GM12878 (cell line): ENCODE measurements around the gene RPP30. TPM values are rescaled to one million over a fixed set of nuclear protein-coding genes. Genes with fewer than 3 reads are reported as not detected.

Source experiments
- ATAC-seq: fragments of 200-7000 bp; cut with Tn5 transposase; 3 replicates; pipeline ENCODE4 v1.9.1; 2020; ENCODE audit warnings: mild to moderate bottlenecking, moderate library complexity
- BruUV-seq: library from RNA; stranded (reverse); fragments of 400-500 nt; replicated peaks from 2 replicates; lab custom pipeline; 2021; lab: Mats Ljungman, UMichigan
- CTCF ChIA-PET: fragments of 300-600 bp; sonication (Branson Sonifier 250); formaldehyde crosslinking; extraction: SDS; loops from one replicate; lab custom pipeline; 2021; ENCODE audit warnings: inconsistent platforms; lab: Yijun Ruan, JAX
- POLR2A ChIA-PET: fragments of 350-600 bp; formaldehyde crosslinking; extraction: SDS; loops from one replicate; lab custom pipeline; 2021; ENCODE audit warnings: inconsistent platforms; lab: Charles Lee
- RAD21 ChIA-PET: fragments of 300-600 bp; sonication (Branson Sonifier 250); formaldehyde crosslinking; loops from one replicate; lab custom pipeline; 2023; ENCODE audit warnings: antibody characterized with exemption; ENCODE audit not compliant: unreplicated experiment; lab: Charles Lee
- SMC1A ChIA-PET: fragments of 300-600 bp; sonication (Branson Sonifier 250); formaldehyde crosslinking; loops from one replicate; lab custom pipeline; 2023; ENCODE audit not compliant: unreplicated experiment, uncharacterized antibody; lab: Charles Lee
- DNase-seq: peaks from one replicate; pipeline ENCODE4 v3.0.0-alpha.2; 2011; ENCODE audit warnings: low read depth, low spot score
- FAIRE-seq: peaks from 3 replicates; lab custom pipeline; 2011; peaks lifted over from hg19 to GRCh38; lab: Jason Lieb, UNC
- H2AFZ ChIP-seq: 2 replicates; pipeline ENCODE4 v1.6.0; 2011; ENCODE audit warnings: low read depth, low read length, control low read depth; ENCODE audit not compliant: control insufficient read depth
- H3K27ac ChIP-seq: 2 replicates; pipeline ENCODE4 v1.5.1; 2011; ENCODE audit warnings: control low read depth; ENCODE audit not compliant: control insufficient read depth, insufficient read depth
- H3K27me3 ChIP-seq, 2 experiments: replicated peaks in 1 of 2; 2 replicates each; pipeline versions ENCODE4 v1.6.0 to v1.6.1; 2011; ENCODE audit warnings: low read length in 1 of 2; ENCODE audit not compliant: control insufficient read depth in 2 of 2, insufficient read depth in 2 of 2
- H3K36me3 ChIP-seq, 2 experiments: 2 replicates each; pipeline ENCODE4 v1.5.1; 2011; ENCODE audit warnings: low read length in 1 of 2; ENCODE audit not compliant: control insufficient read depth in 2 of 2, insufficient read depth in 2 of 2
- H3K4me1 ChIP-seq: 2 replicates; pipeline ENCODE4 v1.6.1; 2011; ENCODE audit warnings: mild to moderate bottlenecking, low read length, moderate library complexity, mixed read lengths; ENCODE audit not compliant: control insufficient read depth, insufficient read depth
- H3K4me2 ChIP-seq: 2 replicates; pipeline ENCODE4 v1.6.0; 2011; ENCODE audit warnings: control low read depth; ENCODE audit not compliant: control insufficient read depth, insufficient read depth
- H3K4me3 ChIP-seq: fragments of 200-600 bp; sonication (generic); 2 replicates; pipeline ENCODE4 v1.5.1; 2016
- H3K79me2 ChIP-seq: 2 replicates; pipeline ENCODE4 v1.6.0; 2011; ENCODE audit warnings: low read length; ENCODE audit not compliant: control insufficient read depth, insufficient read depth
- H3K9ac ChIP-seq: 2 replicates; pipeline ENCODE4 v1.8.0; 2011; ENCODE audit warnings: low read length, control low read depth, mixed read lengths; ENCODE audit not compliant: control insufficient read depth, insufficient read depth
- H3K9me3 ChIP-seq: replicated peaks from 3 replicates; pipeline ENCODE4 v1.5.1; 2011; ENCODE audit warnings: mild to moderate bottlenecking, low read length; ENCODE audit not compliant: control insufficient read depth, insufficient read depth
- H4K20me1 ChIP-seq: 2 replicates; pipeline ENCODE4 v1.6.0; 2011; ENCODE audit not compliant: control insufficient read depth, insufficient read depth
- EED ChIP-seq: sonication (generic); IDR thresholded peaks from 2 replicates; pipeline ENCODE4 v1.6.1; 2016; ENCODE audit warnings: antibody characterized with exemption, low read depth
- ETV6 ChIP-seq, 2 experiments: fragments of 450-650 bp in 1 of 2; IDR thresholded peaks in 1 of 2; conservative IDR thresholded peaks in 1 of 2; 2 replicates each; pipeline ENCODE4 v1.6.1; 2014; ENCODE audit warnings: antibody characterized with exemption in 1 of 2, borderline replicate concordance in 1 of 2, low read depth in 1 of 2, mild to moderate bottlenecking in 1 of 2, moderate library complexity in 1 of 2
- HCFC1 ChIP-seq: fragments of 150-350 bp; IDR thresholded peaks from 2 replicates; pipeline ENCODE4 v1.6.1; 2014; ENCODE audit warnings: low read length
- MEF2A ChIP-seq: IDR thresholded peaks from 2 replicates; pipeline ENCODE4 v1.6.1; 2011; ENCODE audit warnings: low read depth, mild to moderate bottlenecking, low read length, moderate library complexity; ENCODE audit not compliant: insufficient read depth
- MYC ChIP-seq: IDR thresholded peaks from 2 replicates; pipeline ENCODE4 v1.6.1; 2011; ENCODE audit warnings: mild to moderate bottlenecking, low read length, moderate library complexity, inconsistent platforms; ENCODE audit not compliant: insufficient read depth, insufficient replicate concordance, insufficient read length, severe bottlenecking
- NR2C2 ChIP-seq: IDR thresholded peaks from 2 replicates; pipeline ENCODE4 v1.6.1; 2011; ENCODE audit warnings: borderline replicate concordance, low read depth; ENCODE audit not compliant: control insufficient read depth, insufficient read length
- TBL1XR1 ChIP-seq: IDR thresholded peaks from 2 replicates; pipeline ENCODE4 v1.6.1; 2012; ENCODE audit warnings: low read depth, low read length, improper control_type of control experiment
- YBX1 ChIP-seq: fragments of 450-650 bp; IDR thresholded peaks from 2 replicates; pipeline ENCODE4 v1.6.1; 2016; ENCODE audit warnings: antibody characterized with exemption
- ZNF622 ChIP-seq: fragments of 450-650 bp; IDR thresholded peaks from 2 replicates; pipeline ENCODE4 v1.6.1; 2017; ENCODE audit warnings: mild to moderate bottlenecking, inconsistent platforms
- WGBS: methylation state at CpG from one replicate; pipeline ENCODE4 v1.1.6; 2016; ENCODE audit warnings: low lambda C conversion rate; ENCODE audit not compliant: insufficient replicate concordance, insufficient coverage; ENCODE audit errors: missing lambda C conversion rate; 5-methylcytosine and 5-hydroxymethylcytosine counted together
- in situ Hi-C: fragments of 300-500 bp; cut with MboI; formaldehyde crosslinking; loops from 9 replicates; pipeline ENCODE4 v1.14.3; 2018; ENCODE audit warnings: mixed read lengths
- intact Hi-C: fragments of 100-400 bp; cut with micrococcal nuclease; formaldehyde crosslinking; loops from one replicate; pipeline ENCODE4 v1.14.2; 2022; ENCODE audit not compliant: unreplicated experiment
- polyA plus RNA-seq, 11 experiments: library from polyadenylated mRNA; depleted of rRNA in 4 of 11; unstranded in 6 of 11; stranded (reverse) in 5 of 11; fragments of >200 nt; fragmentation: Nextera tagmentation in 4 of 11; fragmentation: Illumina TruSeq in 1 of 11; extraction: Ambion mirVana in 4 of 11; extraction: Trizol in 1 of 11; gene quantifications; 1 replicate in 1 of 11; 2 replicates in 10 of 11; pipeline versions ENCODE4 v1.2.1 to v1.2.3, GENCODE V29; 2011 to 2016; ENCODE audit warnings: inconsistent platforms in 2 of 11, missing spikeins in 2 of 11, low read depth in 1 of 11
- total RNA-seq, 4 experiments: library from RNA; depleted of rRNA in 3 of 4; stranded (reverse); fragments of >200 nt in 3 of 4; fragmentation: Illumina TruSeq in 1 of 4; extraction: Trizol in 1 of 4; gene quantifications; 2 replicates each; pipeline versions ENCODE4 v1.2.1 to v1.2.3, GENCODE V29; 2013 to 2021

The RPP30 gene
- total and polyA plus RNA-seq, 10 of the 15 experiments (the other 5 are each of a cell fraction or from before 2014, with no cell fraction given) = 48.0 to 208 (median 72.6) TPM

- H3K4me2 ChIP-seq = no peak overlapping the region
- ChIA-PET CTCF (interaction anchor here (0.8 to 1.5 kb wide), 5 partner anchors 13 to 412 kb away, joined by 3 to 6 read pairs (median 4); partner anchors contain the start of gene RPP30), RAD21 (no interaction called here), SMC1A (interaction anchor here (1.1 to 1.2 kb wide), 2 partner anchors 10 to 13 kb away, joined by 4 to 6 read pairs; partner anchors contain the start of gene RPP30), POLR2A (interaction anchor here (0.6 kb wide), 1 partner anchor 50 kb away, joined by 3 read pairs; no protein-coding TSS in a partner anchor)
- no peak for ATAC-seq
- in situ Hi-C loops (loop anchor here (25.0 kb wide), 1 partner anchor 1028 kb away; the partner anchor contains the start of genes BTAF1 and FGFBP3), intact Hi-C loops (loop anchor here (10.0 kb wide), 1 partner anchor 750 kb away; the partner anchor contains the start of gene PPP1R3C)
- no peaks in the 10 kb centered on the region for H3K9me3 ChIP-seq
- no peak overlapping the region for H3K4me3 ChIP-seq
- no peaks in the 10 kb centered on the region for H3K27me3 ChIP-seq
- TF ChIP-seq HCFC1 (no peak), ZNF622 (no peak), TBL1XR1 (no peak), MEF2A (no peak), MYC (no peak), ETV6 (conservative IDR thresholded peaks at IDR 0.05 in 1 of 2, IDR thresholded peaks at IDR 0.05 in 1 of 2; ENCODE audit: borderline replicate concordance in 1 of 2, low read depth in 1 of 2) (no peak), NR2C2 (no peak), EED (no peak), YBX1 (no peak)
- H3K9ac ChIP-seq = no peak overlapping the region
- H3K79me2 ChIP-seq = no peaks in the 10 kb centered on the region
- 99% methylated on average over 3 of the region's 3 CpGs for WGBS
- no peak overlapping the region for H2AFZ ChIP-seq
- peaks cover 5 to 25% of the 10 kb centered on the region in 2 experiments for H3K36me3 ChIP-seq
- no peak overlapping the region for H3K27ac ChIP-seq
- DNase-seq = no peak
- H3K4me1 ChIP-seq = no peaks in the 10 kb centered on the region
- no peak for FAIRE-seq
- no peaks in the 10 kb centered on the region for H4K20me1 ChIP-seq
- BruUV-seq = no TSS peak
Observed at GRCh38 chr10:90884431-90884830, 12.7 kb downstream of the RPP30 start.
